ENCODE results near the gene KAZALD1.

DNA sequence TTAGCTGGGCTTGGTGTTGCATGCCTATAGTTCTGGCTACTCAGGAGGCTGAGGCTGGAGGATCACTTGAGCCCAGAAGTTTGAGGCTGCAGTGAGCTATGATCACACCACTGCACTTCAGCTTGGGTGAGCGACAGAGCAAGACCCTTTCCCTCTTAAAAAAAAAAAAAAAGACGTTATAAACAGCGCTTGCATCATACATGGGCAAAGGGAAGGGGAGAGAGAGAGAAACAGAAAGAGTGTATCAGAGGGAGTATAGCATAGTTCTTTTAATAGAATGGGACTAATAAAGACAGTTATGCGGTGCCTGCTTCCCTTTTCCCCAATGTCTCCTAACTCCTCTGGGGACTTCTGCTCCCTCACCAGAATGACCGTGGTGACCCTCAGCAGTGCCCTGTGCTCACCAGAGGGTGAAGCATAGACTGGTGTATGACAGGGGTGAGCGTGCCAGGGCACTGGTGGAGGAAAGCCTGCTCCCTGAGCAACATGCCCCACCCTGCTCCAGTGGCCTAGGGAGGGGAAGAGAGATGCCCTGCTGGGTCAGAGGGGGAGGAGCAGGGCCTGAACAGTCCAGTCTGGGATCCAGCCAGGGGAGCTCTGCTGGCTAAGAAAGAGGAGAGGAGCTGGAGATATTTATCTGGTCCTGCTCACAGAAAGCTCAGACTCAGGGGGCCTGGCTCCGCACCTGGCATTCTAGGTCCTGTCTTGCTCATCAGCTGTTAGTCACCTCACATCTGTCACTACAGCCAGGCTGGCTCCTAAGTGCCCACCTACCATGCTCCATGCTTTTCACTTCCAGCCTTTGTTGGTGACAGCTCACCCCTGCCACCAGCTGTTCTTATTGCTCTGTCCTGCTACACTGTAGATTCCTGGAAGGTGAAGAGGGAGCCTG is 33.1 kb upstream of the KAZALD1 start:
- TF ChIP-seq, protein P1, sequence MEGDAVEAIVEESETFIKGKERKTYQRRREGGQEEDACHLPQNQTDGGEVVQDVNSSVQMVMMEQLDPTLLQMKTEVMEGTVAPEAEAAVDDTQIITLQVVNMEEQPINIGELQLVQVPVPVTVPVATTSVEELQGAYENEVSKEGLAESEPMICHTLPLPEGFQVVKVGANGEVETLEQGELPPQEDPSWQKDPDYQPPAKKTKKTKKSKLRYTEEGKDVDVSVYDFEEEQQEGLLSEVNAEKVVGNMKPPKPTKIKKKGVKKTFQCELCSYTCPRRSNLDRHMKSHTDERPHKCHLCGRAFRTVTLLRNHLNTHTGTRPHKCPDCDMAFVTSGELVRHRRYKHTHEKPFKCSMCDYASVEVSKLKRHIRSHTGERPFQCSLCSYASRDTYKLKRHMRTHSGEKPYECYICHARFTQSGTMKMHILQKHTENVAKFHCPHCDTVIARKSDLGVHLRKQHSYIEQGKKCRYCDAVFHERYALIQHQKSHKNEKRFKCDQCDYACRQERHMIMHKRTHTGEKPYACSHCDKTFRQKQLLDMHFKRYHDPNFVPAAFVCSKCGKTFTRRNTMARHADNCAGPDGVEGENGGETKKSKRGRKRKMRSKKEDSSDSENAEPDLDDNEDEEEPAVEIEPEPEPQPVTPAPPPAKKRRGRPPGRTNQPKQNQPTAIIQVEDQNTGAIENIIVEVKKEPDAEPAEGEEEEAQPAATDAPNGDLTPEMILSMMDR (IDR thresholded peaks at IDR 0.05), result no peak
- TF ChIP-seq POLR2A (IDR thresholded peaks at IDR 0.05; ENCODE audit: low read depth), result no peak
- no peak for TF ChIP-seq EP300 (IDR thresholded peaks at IDR 0.05)
